Gastroesophageal sphincter (tissue), 4 donors: ENCODE results near the gene C19orf25. TPM values are rescaled to one million over a fixed set of nuclear protein-coding genes. Genes with fewer than 3 reads are reported as not detected.

ENCODE experiments used
- ATAC-seq: fragments of 150-250 bp; one replicate; pipeline ENCODE4 v1.9.1; 2016; ENCODE audit warnings: mild to moderate bottlenecking, moderate library complexity
- H3K27ac ChIP-seq, 4 donors: fragments of 200-600 bp; sonication (generic) in 3 of 4; 1 replicate in 3 of 4; 2 replicates in 1 of 4; pipeline ENCODE4 v1.5.1; 2016 to 2019
- H3K27me3 ChIP-seq: fragments of 200-600 bp; sonication (generic); one replicate; pipeline ENCODE4 v1.5.1; 2019
- H3K36me3 ChIP-seq, 2 donors: fragments of 200-600 bp; sonication (generic); one replicate each; pipeline ENCODE4 v1.5.1; 2019; ENCODE audit warnings: control low read depth in 1 of 2
- H3K4me1 ChIP-seq, 3 donors: fragments of 200-600 bp; sonication (generic); 1 replicate in 2 of 3; 2 replicates in 1 of 3; pipeline ENCODE4 v1.5.1; 2016 to 2019; ENCODE audit warnings: control low read depth in 2 of 3
- H3K4me3 ChIP-seq, 2 donors: fragments of 200-600 bp; sonication (generic); one replicate each; pipeline ENCODE4 v1.5.1; 2019; ENCODE audit warnings: mild to moderate bottlenecking in 1 of 2, moderate library complexity in 1 of 2
- H3K9me3 ChIP-seq, 3 donors: fragments of 200-600 bp; sonication (generic); one replicate each; pipeline ENCODE4 v1.5.1; 2017 to 2019; ENCODE audit warnings: control low read depth in 2 of 3
- CTCF ChIP-seq, 4 experiments: fragments of 200-600 bp in 2 of 4; fragments of 450-650 bp in 2 of 4; sonication (generic) in 1 of 4; IDR thresholded peaks; one replicate each; pipeline ENCODE4 v1.5.1; 2017 to 2019; ENCODE audit warnings: antibody characterized with exemption in 4 of 4, mild to moderate bottlenecking in 2 of 4, moderate library complexity in 2 of 4
- EP300 ChIP-seq: sonication (generic); formaldehyde crosslinking; IDR thresholded peaks from one replicate; pipeline ENCODE4 v1.6.1; 2017; ENCODE audit warnings: antibody characterized with exemption, mild to moderate bottlenecking
- POLR2A ChIP-seq, 2 donors: fragments of 450-650 bp; IDR thresholded peaks; one replicate each; pipeline ENCODE4 v1.6.1; 2017; ENCODE audit warnings: antibody characterized with exemption in 2 of 2, mild to moderate bottlenecking in 2 of 2, moderate library complexity in 1 of 2
- POLR2AphosphoS5 ChIP-seq: sonication (generic); formaldehyde crosslinking; IDR thresholded peaks from one replicate; pipeline ENCODE4 v1.6.1; 2017; ENCODE audit warnings: antibody characterized with exemption
- WGBS, 2 donors: methylation state at CpG; one replicate each; pipeline ENCODE4 v1.1.5; 2018; ENCODE audit warnings: low coverage in 1 of 2; 5-methylcytosine and 5-hydroxymethylcytosine counted together
- total RNA-seq, 4 donors: library from RNA; depleted of rRNA; stranded (reverse); fragments of >200 nt; gene quantifications; one replicate each; pipeline ENCODE4 v1.1.0, GENCODE V29; 2016

The C19orf25 gene
- total RNA-seq, 4 donors from 2014 or later, result 20.6 to 40.0 (median 28.2) TPM

- 100% methylated on average over 1 to 2 of the region's 17 CpGs for WGBS, 2 donors
- Histone ChIP-seq H3K4me1 (peaks cover 0 to 9% (median under 1%) of the 10 kb centered on the region in 3 donors), H3K36me3 (peaks cover 0 to 77% of the 10 kb centered on the region in 2 donors), H3K9me3 (no peaks in the 10 kb centered on the region), H3K4me3 (no peak overlapping the region), H3K27ac (no peak overlapping the region), H3K27me3 (no peaks in the 10 kb centered on the region)
- TF ChIP-seq POLR2A (IDR thresholded peaks at IDR 0.05) (no peak), POLR2AphosphoS5 (no peak), CTCF (IDR thresholded peaks at IDR 0.05) (no peak), EP300 (no peak)
- ATAC-seq, result no peak
Measured at GRCh38 chr19:1434040-1434366, 45.0 kb downstream of the C19orf25 start.

GRCh38 chr19:1433119-1434039 is 45.6 kb downstream of the C19orf25 start:
- 92% methylated on average over 7 of the region's 47 CpGs; no CpG with 5 or more reads in 1 of the 2 donors for WGBS, 2 donors
- no peak overlapping the region for H3K27ac ChIP-seq
- peaks cover 0 to 83% of the 10 kb centered on the region in 2 donors for H3K36me3 ChIP-seq
- no peak for TF ChIP-seq POLR2A (IDR thresholded peaks at IDR 0.05)
- no peak for TF ChIP-seq CTCF (IDR thresholded peaks at IDR 0.05)
- no peak for TF ChIP-seq EP300
- no peak for TF ChIP-seq POLR2AphosphoS5
- no peaks in the 10 kb centered on the region for H3K9me3 ChIP-seq
- H3K4me1 ChIP-seq, result peaks cover 0 to 7% (median 0%) of the 10 kb centered on the region in 3 donors
- no peaks in the 10 kb centered on the region for H3K27me3 ChIP-seq
- H3K4me3 ChIP-seq, result no peak overlapping the region
- no peak for ATAC-seq

GRCh38 chr19:1432507-1432887 is 46.5 kb downstream of the C19orf25 start:
- no peak overlapping the region for H3K4me3 ChIP-seq
- H3K36me3 ChIP-seq, result peaks cover 0 to 92% of the 10 kb centered on the region in 2 donors
- H3K4me1 ChIP-seq, result peaks cover 0 to under 1% (median 0%) of the 10 kb centered on the region in 3 donors
- TF ChIP-seq POLR2A (IDR thresholded peaks at IDR 0.05) (no peak), CTCF (IDR thresholded peaks at IDR 0.05) (no peak), EP300 (no peak), POLR2AphosphoS5 (no peak)
- no peaks in the 10 kb centered on the region for H3K27me3 ChIP-seq
- no peaks in the 10 kb centered on the region for H3K9me3 ChIP-seq
- ATAC-seq, result no peak
- 83% methylated on average over 5 of the region's 16 CpGs; no CpG with 5 or more reads in 1 of the 2 donors for WGBS, 2 donors
- no peak overlapping the region for H3K27ac ChIP-seq

- Histone ChIP-seq H3K4me3 (no peak overlapping the region), H3K4me1 (no peaks in the 10 kb centered on the region), H3K27me3 (no peaks in the 10 kb centered on the region), H3K36me3 (peaks cover 0 to 98% of the 10 kb centered on the region in 2 donors), H3K9me3 (no peaks in the 10 kb centered on the region), H3K27ac (no peak overlapping the region)
- TF ChIP-seq CTCF (IDR thresholded peaks at IDR 0.05) (no peak), EP300 (no peak), POLR2A (IDR thresholded peaks at IDR 0.05) (no peak), POLR2AphosphoS5 (no peak)
- 80 to 82% methylated on average over 1 to 4 of the region's 24 CpGs for WGBS, 2 donors
- no peak for ATAC-seq
Measured at GRCh38 chr19:1431759-1432506, 47.1 kb downstream of the C19orf25 start.
